Measurements from ENCODE around the gene ERG.
A peak's percentile ranks its signal among the peaks of the same experiment; 100 is the strongest.

ERG gene

DNA sequence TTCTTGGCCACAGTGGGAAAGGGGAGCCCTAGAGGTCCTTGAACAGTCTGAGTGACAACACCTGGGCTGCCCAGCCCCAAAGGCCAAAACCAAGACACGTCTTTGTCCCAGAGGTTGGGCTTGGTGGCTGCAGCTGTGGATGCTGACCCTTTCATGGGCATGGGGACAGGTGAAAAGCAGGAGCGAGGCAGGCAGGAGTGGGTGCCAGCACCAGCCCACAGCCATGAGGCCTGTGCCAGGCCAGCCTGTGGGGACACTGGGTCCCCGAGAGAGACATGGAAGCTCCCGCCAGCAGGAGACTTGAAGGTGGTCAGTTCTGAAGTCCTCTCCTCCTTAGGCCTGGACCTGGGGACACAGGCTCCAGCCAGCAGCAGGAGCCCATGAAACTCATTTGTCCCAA is 142.9 kb downstream of the ERG start:
- DNase-seq: no peak

DNA sequence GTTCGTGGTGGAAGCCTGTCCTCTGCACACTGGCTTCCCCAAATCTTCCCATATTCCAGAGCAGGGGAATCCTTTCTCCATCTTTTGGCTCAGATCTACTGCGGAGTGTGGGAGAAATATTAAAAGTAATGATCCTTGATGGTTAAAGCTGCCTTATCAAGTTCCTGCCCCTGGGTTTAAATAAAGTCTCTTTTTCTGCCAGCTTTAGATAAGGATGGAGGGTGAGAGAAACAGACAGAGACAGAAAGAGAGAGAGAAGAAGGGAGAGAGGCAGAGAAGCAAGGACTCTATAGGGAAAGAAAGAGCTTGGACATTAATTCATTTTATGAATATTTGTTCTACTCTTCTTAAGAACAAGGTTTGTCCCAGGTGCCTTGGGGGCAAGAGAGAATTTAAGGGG is 143.5 kb downstream of the ERG start:
- no peak for DNase-seq

DNA sequence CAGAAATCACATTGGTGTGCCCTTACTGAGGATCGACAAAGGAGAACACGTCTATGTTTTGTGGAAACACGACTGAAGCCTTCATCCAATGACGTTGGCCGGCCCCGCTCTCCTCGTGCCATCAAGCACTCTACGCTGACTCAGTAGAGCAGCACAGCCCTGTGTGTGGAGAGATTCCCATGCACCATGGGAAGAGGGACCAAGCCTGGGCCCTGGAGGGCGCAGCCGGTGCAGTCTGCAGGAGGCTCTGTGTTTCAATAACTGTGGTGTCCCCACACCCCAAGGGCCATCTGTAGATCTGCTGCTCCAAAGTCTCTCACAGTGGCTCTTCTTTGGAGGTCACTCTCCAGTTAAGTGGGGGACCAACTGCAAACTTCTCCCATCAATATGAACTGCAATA is 144.0 kb downstream of the ERG start:
- no peak for DNase-seq

DNA sequence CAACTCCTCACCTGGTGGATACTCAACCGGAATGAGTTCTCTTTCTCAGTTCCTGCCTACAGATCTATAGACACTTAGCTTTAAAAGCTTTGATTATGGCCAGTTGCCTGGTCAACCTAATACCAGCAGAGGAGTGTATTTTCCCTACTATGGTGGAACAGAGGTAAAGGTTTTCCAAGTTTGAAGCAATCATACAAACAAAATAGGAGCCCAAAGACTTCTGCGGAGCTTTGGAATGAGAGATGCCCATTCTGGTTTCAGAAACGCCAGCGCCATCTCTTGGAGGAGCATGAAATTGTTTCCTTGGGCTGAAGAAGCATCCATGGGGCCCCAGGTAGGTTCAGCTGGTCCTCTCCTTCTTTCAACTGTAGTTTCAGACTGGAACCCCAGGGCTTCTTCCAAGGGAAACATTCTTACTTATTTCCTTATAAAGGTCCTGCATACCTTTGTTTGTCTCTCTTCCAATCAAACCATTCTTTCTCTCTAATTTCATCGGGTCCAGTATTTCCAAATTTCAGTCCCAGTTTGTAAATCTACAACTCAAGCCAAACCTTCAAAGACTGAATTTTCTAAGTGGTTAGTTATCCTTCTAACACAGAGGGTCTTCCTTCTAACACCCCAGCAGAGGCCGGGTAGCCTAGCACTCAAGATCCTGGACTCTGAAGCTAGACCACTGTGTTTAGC is 145.6 kb downstream of the ERG start:
- DNase-seq: peak; percentile 67 to 68

DNA sequence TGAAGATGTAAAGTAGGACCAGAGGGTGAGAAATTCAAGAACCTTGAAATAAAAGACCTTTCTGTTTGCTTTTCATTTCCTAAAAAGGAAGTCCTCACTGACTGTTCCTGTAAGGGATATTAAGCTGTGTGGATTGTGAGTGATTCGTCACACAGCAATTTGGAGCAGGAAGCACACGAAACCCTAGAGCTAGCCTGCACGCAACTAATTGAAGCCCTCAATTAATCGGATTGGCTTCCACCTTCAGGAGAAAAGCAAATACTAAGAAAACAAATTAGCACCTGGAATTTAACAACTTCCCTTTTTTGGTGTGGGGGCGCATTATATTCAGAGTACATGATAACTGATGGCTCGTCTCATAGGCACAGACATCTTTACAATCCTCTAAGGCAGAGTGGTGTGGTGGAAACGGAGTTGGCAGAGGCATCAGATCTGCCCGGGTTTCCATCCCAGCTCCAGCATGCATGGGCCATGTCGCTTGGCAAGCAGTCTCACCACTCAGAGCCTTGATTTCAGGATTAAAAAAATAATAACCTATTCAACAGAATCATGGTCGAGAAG is 146.2 kb downstream of the ERG start:
- no peak for DNase-seq

DNA sequence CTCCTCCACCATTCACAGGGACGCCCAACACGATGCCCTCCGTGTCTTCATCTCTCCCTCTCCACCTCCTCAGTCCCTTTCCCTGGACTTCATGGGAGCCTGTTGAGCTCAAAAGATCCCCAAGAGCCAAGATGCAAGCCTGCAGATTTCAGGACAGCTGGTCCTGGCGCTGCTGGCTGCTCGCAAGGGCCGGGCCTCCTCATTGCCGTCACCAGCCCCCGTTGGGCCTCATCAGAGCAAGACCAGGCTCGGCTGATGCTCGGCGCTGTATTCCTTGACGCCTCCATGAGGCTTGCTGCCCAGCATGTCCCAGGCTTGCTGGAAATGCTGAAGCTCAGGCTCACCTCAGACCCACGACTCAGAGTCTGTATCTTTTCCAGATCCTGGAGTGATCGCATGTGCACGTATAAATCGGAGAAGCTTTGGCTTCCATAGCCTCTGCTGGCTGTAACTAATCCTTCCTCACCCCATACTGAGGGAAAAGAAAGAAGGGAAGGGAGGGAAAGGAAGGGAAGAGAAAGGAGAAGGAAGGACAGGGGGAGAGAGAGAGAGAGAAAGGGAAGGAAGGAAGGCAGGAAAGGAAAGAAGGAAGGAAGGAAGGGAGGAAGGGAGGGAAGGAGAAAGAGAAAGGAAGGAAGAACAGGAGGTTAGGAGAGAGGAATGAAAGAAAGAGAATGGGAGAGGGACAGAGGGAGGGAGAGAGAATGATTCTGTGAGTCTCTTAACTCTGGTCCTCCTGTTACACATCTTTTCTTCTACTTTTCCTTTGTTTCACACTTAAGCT is 146.9 kb downstream of the ERG start:
- DNase-seq: peak in 1 of 2 experiments; percentile 29

DNA sequence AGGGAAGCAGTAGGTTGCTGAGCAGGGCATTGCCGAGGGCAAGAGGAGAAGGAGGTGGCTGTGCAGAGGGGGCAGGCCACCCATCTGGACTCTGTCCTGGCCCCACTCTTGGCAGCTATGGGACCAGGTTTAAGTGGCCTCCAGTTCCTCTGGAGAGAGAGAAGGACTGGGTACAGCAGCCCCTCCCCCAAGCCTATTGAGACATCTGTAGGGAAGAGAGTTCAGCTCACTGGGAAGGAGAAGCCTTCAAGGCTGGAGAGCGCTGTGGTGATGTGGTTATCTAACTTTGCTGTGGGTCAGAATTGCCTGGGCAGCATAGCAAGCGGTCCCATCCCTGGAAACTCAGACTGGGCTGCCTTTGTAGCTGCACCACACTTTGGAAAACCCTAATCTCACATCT is 147.6 kb downstream of the ERG start:
- peak in 1 of 2 experiments; percentile 31 for DNase-seq

DNA sequence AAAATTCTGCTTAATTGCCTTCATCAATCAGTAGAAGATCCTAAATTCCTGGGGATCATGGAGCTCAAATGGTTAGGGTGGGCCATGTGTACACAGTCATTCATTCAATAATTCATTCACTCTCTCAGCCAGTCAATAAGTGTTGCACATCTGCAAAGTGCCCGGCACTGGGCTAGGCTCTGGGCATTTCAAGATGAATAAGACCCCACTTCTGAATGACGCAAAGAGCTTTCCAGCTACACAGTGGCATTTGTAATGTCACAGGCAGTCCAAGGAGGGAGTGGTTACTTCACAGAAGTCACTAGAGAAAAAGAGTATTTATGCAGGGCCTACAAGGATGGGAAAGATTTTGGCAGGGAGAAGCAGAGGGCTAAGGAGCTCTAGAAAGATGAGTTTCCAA is 148.3 kb downstream of the ERG start:
- DNase-seq: no peak

DNA sequence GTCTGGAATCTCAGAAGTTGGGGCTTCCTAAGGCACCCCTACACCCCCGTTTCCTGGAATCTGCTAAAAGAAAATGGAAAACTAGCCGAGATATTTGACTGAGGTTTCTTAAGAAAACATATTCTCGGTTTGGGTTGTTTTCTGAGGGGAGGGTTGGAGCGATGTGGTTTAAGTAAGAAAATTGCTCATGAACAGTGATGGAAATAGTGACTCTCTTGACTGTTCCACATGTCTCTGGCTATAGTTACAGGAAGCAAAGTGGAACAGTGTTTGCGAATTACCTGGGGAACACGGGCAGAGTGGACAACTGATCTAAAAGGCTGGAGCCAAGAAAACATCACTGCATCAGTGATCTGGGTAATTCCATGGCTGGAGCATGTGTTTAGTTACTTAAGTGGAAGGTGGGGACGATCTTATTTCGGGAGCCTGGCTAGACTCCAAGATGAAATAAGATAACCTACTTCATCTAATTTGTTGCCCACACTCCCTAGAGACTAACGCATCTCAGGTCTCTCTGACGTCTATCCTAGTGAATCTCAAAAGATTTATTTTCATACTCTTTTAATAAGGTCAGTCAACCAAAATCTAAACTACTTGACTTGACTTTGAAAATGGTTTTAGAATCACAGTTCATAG is 149.0 kb downstream of the ERG start:
- DNase-seq: peak; percentile 89 to 98

DNA sequence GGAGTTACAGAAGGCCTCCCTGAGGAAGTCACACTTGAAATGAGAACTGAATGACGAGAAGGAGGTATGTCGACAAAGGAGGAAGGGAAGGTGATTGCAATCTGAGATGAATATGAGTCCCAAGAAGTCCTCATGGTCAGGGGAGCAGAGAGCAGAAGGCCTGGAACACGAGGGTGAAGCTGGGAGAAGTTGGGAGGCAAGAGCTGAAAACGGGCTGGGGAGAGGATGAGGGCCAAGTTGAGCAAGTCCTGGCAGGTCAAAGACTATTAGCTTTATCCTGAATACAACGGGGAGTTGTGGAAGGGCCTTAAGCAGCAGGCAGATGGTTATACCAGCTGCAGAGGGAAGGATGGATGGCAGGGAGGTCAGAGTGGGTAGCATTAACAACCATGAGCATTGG is 152.0 kb downstream of the ERG start:
- DNase-seq: peak; percentile 88 to 96

DNA sequence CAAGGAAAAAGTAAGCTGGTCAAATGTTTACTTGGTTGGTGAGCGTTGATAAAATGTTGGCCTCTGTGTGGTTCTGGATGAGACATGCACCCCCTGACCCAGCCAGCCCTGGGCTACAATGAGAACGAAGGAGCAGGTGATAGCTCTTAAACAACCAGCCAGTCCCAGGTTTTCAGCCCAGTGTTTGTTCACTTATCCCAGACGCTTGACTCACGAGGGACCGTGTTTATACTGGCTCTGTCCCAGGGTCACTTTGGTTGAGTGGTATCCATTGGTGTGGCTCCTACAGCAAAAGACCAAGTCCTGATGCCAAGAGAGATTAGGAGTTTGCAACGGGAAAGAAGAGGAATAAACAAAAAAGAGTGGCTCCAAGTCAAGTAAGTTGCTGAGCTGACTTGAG is 154.6 kb downstream of the ERG start:
- DNase-seq: no peak

DNA sequence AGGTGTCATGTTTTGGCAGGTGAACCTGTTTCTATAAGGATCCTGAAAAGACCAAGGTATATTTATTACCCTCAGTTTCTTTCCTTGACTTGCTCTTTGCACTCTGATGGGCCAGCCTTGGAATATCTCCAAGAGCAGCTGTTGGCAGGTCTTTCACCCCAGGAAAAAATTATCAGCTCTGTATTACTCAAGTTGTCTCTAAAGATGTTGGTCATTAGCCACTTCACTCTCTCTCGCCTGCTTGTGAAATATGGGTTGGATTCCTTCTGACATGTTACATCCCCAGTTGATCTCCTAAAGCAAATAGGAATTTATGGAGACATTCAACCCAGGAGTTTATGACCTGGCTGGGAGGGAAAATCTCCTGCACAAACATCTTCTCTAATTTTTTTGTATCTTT is 155.5 kb downstream of the ERG start:
- no peak for DNase-seq

DNA sequence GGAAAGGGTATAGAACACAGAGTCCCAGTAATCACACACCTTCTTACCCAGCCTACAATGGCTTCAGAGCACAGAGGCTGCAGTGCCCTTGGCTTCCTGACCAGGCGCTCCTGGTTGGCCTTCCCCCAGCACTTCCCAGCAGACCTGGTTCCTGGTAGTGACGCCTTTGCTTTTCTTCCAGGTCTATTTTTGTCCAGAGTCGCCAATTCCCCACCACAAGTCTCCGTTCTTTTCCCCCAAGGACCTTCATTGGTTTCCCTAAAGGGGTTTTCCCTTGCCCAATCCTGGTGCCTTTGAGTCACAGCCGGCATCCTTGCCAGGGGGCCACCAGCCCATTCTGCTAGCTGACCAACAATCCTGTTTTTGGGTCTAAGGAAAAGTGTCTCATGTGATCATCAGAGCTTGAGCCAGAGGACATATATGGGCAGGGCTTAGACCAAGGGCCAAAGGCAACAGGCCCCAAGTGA is 156.7 kb downstream of the ERG start:
- DNase-seq: no peak

DNA sequence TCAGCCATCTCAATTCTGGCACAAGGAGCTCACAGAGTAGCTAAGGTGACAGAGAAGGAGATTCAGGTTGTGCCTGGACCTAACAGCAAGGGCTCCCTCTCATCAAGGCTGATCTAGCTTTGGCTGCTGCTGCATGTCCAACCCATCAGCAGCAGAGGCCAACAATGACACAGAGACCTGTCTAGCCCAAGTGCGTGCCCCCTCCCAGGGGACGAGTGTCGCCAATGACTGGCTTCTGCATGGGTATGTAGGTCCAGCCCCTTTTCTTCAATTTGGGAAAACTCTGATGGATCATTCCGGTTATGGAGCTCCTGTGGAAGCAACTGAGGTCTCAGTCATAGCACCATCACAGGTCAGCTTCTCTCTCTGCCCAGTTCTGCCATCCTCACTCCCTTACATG is 158.1 kb downstream of the ERG start:
- DNase-seq: no peak

DNA sequence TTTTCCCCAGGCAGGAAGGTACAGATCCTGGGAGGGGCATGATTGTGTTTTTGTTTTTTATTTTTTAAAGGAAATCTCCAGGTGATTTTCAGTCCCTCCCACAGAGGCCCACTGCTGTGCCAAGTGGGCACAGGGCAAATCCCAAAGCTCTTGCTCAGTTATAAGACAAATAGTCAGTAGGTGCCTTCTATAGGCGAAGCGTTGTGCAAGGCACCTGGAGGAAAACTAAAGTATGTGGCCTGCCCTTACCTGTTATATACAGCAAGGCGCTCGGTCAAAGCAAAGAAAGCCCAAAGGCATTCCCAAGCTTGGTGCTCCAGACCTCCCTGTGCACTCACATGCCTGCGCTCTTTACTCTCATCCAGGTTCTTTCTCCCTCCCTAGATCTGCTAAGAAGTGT is 160.5 kb downstream of the ERG start:
- DNase-seq: no peak

DNA sequence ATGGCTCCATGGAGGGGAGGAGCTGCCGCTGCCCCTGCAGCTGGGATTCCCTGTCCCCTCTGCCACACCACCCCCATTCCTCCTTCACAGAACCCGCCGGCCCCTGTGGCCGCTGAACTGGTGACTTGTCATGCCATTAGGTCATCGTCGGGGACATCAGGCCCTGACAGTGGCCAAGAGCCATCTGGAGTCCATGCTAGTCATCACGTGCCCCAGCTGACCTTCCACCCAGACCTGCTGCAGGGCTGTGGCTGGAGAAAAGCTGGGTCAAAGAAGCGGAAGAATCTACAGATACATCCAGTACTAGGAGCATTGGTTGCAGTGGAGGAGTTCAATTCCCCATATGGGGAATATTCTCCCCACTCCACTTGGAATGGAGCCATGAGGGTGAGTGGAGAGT is 163.4 kb downstream of the ERG start:
- no peak for DNase-seq

DNA sequence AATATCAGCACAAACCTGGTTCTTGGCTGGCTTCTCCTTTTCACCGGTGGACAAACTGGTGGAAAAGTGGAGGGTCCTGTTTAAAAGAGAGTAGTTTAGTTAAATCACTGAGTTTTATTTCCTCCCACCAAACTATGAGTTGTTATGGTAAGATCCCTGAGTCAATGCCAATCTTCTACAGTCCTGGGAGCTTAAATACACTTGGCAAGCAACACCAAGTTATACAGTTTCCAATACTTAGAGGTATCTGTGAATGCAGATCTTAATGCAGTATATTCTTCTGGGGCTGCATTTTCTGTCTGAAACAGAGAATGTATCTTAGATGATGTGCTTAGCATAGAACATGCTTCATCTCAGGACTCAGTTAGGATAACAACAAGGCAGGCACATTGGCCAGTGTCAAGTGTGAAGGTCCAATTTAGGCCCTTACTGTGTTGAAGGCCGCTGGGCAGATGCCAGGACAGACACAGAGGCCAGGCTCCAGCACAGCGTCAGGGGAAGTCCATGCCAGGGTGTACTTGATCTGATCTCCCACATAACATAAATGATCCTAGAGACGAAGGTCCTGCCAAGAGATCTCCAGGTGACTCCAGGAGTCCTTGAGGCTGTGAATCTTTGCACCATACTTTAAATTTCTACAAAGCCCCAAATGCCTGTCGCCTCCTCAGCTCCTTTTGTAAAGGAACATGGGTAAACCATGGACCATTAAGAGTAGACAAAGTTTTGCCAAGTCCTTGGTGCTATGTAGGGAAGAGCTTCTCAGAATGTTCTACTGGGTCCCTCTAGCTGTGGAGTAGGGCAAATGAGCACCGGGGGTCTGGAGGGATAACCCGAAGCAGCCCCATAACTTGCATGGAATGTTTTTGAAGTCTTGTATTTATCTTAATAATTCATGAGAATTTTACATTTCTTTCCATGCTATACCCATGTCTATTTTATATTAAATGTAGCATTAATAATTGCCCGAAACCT is 164.7 kb downstream of the ERG start:
- DNase-seq: no peak

DNA sequence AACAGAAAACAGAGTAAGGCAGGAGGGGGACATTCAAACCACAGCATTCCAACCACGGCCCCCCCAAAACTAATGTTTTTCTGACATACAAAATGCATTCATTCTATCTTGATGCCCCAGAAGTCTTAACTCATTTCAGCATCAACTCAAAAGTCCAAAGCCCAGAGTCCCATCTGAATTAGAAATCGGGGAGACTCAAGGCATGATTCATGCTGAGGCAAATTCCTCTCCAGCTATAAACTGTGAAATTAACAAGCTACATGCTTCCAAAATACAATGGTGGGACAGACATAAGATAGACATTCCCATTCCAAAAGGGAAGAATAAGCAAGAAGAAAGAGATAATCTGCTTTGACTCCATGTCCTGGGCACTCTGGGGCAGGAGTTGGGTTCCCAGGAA is 167.6 kb downstream of the ERG start:
- no peak for DNase-seq
